GM12874 (cell line): ENCODE measurements around the gene JAG2.

Source experiments
- TF ChIP-seq, protein P1 (sequence below): IDR thresholded peaks from 2 replicates; pipeline ENCODE4 v1.5.1; 2011; ENCODE audit warnings: low read depth, mild to moderate bottlenecking, control low read depth, low read length, moderate library complexity; ENCODE audit not compliant: insufficient read depth

Gene JAG2

DNA sequence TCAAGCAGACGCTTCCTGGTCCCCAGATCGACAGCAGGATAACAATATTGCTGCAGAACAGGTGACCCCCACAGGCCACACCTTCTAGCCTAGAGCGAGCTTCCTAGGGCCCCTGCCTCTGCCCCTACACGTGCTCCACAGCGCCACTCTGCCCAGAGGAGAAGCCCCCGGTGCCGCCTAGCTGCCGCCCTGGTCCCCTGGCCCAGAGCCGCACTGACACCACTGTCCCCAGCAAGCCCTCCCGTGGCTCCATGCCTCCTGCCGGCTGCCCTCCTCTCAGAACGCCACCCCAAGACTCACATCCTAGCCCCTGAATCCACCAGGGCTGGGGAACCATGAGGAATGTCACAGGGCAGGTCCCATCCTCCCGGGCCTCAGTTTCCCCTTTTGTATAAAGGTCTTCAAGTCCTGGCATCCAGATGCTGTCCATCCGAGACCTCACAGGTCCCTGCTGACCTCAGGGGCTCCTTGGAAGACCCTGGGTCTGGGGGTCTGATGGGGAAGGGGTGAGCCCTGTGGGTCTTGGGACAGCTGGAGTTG, 31.0 kb downstream of the JAG2 start:
- TF ChIP-seq, protein P1, sequence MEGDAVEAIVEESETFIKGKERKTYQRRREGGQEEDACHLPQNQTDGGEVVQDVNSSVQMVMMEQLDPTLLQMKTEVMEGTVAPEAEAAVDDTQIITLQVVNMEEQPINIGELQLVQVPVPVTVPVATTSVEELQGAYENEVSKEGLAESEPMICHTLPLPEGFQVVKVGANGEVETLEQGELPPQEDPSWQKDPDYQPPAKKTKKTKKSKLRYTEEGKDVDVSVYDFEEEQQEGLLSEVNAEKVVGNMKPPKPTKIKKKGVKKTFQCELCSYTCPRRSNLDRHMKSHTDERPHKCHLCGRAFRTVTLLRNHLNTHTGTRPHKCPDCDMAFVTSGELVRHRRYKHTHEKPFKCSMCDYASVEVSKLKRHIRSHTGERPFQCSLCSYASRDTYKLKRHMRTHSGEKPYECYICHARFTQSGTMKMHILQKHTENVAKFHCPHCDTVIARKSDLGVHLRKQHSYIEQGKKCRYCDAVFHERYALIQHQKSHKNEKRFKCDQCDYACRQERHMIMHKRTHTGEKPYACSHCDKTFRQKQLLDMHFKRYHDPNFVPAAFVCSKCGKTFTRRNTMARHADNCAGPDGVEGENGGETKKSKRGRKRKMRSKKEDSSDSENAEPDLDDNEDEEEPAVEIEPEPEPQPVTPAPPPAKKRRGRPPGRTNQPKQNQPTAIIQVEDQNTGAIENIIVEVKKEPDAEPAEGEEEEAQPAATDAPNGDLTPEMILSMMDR, result no peak

DNA sequence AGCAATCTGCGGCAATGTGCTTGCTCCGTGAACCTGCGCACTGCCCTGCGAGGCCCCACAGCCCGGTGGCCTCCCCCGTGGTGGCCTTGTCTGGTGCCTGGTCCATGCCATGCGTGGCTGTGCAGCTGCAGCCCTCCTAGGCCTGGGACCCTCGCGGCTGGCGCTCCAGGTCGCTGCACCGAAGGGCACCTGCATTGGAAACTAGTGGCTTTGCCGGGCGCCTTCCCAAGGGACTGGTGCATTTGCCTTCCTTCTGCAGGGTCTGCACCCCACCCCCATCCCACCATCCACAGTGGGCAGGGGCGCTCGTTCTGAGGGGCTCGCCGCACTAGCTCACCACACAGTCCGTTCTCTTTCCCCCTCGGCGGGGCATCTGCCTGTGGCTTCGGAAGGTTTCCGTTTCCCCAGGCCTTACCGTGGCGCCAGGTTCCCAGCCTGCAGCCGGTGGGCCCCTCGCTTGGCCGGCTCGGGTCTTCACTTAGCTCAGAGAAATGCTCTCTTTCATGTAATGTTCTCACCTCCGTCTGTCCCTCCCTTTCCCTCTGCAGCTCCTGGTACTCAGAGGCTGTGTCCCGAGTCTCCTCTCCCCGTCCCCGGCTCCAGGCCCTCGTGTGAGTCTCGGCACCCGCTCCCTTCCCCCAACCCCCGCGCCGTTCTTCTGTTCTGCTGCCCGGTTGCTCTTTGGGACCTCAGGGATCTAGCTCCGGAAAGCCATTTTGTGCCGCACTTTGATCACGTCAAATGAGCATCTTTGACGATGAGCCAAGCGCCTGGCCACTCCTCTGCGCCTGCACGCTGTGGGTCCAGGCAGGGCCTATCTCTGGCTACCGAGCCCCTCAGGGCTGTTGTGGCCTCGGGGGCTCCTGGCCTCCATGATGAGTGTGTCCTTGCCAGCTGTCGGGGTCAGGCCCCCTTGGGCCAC, 31.9 kb downstream of the JAG2 start:
- TF ChIP-seq, protein P1, result no peak

DNA sequence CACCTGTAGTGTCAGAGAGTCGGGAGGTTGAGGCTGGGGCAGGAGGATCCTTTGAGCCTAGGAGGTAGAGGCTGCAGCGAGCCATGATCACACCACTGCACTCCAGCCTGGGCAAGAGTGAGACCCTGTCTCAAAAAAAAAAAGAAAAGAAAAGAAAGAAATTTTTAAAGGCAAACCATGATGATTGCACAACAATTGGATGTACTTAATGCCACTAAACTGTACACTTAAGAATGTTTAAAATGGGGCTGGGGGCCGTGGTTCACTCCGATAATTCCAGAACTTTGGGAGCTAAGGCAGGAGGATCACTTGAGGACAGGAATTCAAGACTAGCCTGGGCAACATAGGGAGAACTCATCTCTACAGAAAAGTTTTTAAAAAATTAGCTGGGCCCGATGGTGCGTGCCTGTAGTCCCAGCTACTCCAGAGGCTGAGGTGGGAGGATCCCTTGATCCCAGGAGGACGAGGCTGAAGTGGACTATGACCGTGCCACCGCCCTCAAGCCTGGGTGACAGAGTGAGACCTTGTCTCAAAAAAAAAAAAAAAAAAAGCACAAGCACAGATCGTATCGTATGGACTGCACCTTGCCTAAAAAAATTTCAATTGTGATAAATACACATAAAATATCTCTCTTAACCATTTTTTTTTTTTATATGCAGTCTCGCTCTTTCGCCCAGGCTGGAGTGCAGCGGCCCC, 32.7 kb downstream of the JAG2 start:
- TF ChIP-seq, protein P1, result no peak

DNA sequence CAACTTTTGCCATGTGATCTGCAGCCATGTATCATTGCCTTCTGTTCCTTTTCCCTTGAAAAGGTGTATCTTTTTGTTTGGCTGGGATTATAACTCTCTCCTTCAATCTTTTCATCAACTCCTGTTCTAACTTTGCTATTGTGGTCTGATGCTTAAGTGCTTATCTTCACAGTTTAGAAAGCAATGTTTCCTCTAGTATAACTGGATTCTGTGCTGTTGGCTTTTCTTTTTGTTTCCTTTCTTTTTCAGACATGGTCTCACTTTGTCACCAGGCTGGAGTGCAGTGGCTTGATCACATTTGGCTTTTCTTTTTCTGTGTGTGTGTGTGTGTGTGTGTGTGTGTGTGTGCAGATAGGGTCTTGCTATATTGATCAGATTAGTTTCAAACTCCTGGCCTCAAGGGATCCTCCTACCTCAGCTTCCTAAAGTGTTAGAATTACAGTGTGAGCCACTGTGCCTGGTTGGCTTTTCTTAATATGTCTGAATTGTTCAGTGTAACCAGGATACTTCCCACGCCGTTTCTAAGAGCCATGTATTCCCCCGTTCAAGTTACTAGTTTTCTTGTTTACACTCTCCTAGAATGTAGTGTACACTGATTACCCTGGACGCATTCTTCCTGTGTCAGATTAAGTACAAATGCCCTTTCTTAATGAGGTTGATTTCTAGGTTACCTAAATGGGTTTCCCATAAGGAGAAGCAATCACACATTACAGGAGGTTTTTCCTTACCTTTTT, 35.5 kb downstream of the JAG2 start:
- TF ChIP-seq, protein P1, result no peak

DNA sequence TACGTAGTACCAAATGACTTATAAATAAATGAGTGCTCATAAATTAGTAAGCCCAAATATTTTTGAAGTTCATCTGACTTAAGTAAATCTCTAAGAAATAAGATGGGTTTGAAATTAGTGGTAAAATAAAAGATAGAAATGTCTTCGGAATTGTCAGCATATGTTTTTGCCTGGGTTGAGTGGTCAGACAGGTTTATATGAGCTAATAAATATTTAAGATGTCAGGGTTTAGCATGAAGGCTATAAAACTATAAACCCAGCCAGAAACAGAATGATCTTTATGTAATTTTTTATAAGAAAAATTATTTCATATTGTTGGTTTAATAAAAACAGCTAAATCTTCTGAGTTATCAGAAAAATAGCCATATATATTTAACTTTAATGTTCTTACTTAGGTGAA, 37.3 kb downstream of the JAG2 start:
- TF ChIP-seq, protein P1, result no peak

DNA sequence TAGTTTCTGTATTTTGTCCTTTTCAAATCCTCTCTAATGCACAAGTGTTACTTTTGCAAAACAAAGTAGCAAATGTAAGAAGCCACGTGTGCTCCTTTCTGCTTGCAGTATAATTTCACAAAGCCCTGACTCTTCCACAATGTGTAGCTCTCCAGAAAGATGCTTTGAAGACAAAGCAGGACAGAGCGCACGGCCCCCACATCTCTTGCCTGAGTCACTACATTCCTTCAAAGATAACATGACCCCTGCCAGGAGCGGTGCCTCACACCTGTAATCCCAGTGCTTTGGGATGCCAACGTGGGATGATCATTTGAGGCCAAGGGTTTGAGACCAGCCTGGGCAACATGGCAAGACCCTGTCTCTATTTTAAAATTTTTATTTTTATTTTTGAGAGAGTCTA, 40.5 kb downstream of the JAG2 start:
- TF ChIP-seq, protein P1, result no peak

DNA sequence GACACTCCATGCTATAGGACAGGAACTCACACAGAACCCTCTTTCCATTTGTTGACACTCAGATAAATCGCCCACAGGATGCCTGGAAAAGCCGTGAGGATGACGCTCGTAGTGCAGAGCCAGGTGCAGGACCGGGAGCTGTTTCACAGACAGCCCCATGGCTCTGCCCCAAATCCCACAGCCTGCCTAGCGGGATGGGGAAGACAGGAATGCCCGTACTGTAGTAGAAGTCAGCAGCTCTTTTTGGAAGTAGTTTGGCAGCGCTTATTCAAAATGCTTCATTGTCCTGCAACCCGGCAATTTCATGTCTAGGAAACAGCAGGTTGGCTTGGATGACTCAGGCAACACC, 41.6 kb downstream of the JAG2 start:
- TF ChIP-seq, protein P1, result no peak
